Activated CD8-positive, alpha-beta T cell treated with anti-CD3 and anti-CD28 coated beads for 36 hours (primary cell): Measurements from ENCODE around the gene PDE4B. TPM values are rescaled to one million over a fixed set of nuclear protein-coding genes. Genes with fewer than 3 reads are reported as not detected.

ENCODE experiments used
- ATAC-seq: fragments of 200-7000 bp; cut with Tn5 transposase; one replicate; pipeline ENCODE4 v1.10.0; 2021; ENCODE audit warnings: mild to moderate bottlenecking, moderate library complexity
- CTCF ChIA-PET: fragments of 350-600 bp; sonication (Branson Sonifier 250); formaldehyde crosslinking; loops from one replicate; lab custom pipeline; 2021; ENCODE audit warnings: antibody characterized with exemption; lab: Charles Lee
- POLR2A ChIA-PET: fragments of 350-600 bp; sonication (Branson Sonifier 250); formaldehyde crosslinking; loops from one replicate; lab custom pipeline; 2021; ENCODE audit warnings: antibody characterized with exemption; lab: Charles Lee
- DNase-seq: peaks from one replicate; pipeline ENCODE4 v3.0.0-alpha.2; 2020
- H3K27ac Mint-ChIP-seq: one replicate; pipeline ENCODE4 v1.8.0; 2021; ENCODE audit warnings: mild to moderate bottlenecking, mixed read lengths
- H3K27me3 Mint-ChIP-seq: one replicate; pipeline ENCODE4 v1.8.0; 2021; ENCODE audit warnings: mixed read lengths
- H3K36me3 Mint-ChIP-seq: one replicate; pipeline ENCODE4 v1.8.0; 2021; ENCODE audit warnings: low read depth, mixed read lengths
- H3K4me1 Mint-ChIP-seq: one replicate; pipeline ENCODE4 v1.8.0; 2021; ENCODE audit warnings: low read depth, mixed read lengths
- H3K4me3 Mint-ChIP-seq: one replicate; pipeline ENCODE4 v1.8.0; 2021; ENCODE audit warnings: mild to moderate bottlenecking, moderate library complexity, mixed read lengths
- H3K9me3 Mint-ChIP-seq: one replicate; pipeline ENCODE4 v1.8.0; 2021; ENCODE audit warnings: mixed read lengths
- intact Hi-C: fragments of 100-400 bp; cut with micrococcal nuclease; formaldehyde crosslinking; loops from one replicate; pipeline ENCODE4 v1.10.0; 2022
- total RNA-seq, 2 experiments: library from RNA; stranded (reverse); gene quantifications; one replicate each; pipeline ENCODE4 v1.2.3, GENCODE V29; 2021
- TF ChIP-seq, protein P1 (sequence below): fragments of 200-600 bp; IDR thresholded peaks from one replicate; pipeline ENCODE4 v1.8.0; 2022; ENCODE audit warnings: antibody characterized with exemption, mild to moderate bottlenecking

PDE4B gene
- total RNA-seq, 2 experiments from 2014 or later: 32.4 to 33.1 TPM

DNA sequence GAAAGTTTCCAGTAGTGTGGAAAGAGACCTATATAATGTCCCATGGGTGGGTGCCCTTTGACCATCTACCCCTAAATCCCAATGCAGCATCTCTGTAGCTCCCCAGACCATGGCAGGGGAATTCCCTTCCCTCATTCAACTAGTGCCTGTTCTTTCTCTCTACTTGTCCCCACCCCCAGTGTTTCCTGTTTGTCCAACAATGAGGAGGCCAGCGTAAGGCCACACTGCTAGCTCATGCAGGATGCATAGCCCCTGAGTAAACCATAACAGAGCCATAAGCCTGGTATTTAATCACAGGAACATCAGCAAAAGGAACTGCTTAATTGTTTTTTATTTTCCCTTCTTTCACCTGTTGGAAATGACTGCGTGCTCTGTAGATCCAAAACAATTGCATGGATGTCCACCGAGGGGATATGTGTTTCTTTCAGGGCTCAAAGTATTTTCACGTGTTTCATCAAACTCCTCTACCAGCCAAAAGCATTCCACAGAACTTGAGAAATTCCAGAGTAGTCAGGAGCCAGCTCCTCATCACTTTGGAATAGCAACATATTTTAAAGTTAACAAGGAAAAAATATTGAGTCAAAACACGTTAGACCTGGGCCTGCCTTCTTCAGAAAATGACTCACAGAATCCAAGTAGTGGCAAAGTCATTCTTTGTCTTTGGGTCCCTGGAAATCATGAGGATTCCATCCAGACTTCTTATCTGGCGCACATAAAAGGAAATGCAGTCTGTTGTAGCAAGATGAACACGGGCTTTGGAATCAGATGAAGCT lies 578.7 kb downstream of the PDE4B start:
- peaks cover 90% of the 10 kb centered on the region for H3K4me1 Mint-ChIP-seq
- ChIA-PET CTCF (interaction anchor here (1.3 to 10.8 kb wide), 10 partner anchors 10 to 118 kb away, joined by 3 to 101 read pairs (median 10); no protein-coding TSS in a partner anchor), POLR2A (interaction anchor here (0.8 to 4.1 kb wide), 11 partner anchors 10 to 124 kb away, joined by 3 to 21 read pairs (median 4); no protein-coding TSS in a partner anchor)
- intact Hi-C loops: no loop called here
- peak; percentile 12 for ATAC-seq
- peaks cover 68% of the 10 kb centered on the region for H3K36me3 Mint-ChIP-seq
- H3K27ac Mint-ChIP-seq: peak overlapping the region; percentile 93
- peak; percentile 60 for DNase-seq
- TF ChIP-seq, protein P1, sequence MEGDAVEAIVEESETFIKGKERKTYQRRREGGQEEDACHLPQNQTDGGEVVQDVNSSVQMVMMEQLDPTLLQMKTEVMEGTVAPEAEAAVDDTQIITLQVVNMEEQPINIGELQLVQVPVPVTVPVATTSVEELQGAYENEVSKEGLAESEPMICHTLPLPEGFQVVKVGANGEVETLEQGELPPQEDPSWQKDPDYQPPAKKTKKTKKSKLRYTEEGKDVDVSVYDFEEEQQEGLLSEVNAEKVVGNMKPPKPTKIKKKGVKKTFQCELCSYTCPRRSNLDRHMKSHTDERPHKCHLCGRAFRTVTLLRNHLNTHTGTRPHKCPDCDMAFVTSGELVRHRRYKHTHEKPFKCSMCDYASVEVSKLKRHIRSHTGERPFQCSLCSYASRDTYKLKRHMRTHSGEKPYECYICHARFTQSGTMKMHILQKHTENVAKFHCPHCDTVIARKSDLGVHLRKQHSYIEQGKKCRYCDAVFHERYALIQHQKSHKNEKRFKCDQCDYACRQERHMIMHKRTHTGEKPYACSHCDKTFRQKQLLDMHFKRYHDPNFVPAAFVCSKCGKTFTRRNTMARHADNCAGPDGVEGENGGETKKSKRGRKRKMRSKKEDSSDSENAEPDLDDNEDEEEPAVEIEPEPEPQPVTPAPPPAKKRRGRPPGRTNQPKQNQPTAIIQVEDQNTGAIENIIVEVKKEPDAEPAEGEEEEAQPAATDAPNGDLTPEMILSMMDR: no peak
- H3K4me3 Mint-ChIP-seq: peak overlapping the region; percentile 2
- no peaks in the 10 kb centered on the region for H3K27me3 Mint-ChIP-seq
- peaks cover 2% of the 10 kb centered on the region for H3K9me3 Mint-ChIP-seq

DNA sequence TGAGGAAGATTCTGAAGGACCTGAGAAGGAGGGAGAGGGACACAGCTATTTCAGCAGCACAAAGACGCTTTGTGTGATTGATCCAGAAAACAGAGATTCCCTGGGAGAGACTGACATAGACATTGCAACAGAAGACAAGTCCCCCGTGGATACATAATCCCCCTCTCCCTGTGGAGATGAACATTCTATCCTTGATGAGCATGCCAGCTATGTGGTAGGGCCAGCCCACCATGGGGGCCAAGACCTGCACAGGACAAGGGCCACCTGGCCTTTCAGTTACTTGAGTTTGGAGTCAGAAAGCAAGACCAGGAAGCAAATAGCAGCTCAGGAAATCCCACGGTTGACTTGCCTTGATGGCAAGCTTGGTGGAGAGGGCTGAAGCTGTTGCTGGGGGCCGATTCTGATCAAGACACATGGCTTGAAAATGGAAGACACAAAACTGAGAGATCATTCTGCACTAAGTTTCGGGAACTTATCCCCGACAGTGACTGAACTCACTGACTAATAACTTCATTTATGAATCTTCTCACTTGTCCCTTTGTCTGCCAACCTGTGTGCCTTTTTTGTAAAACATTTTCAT lies 579.9 kb downstream of the PDE4B start:
- ChIA-PET CTCF (interaction anchor here (0.9 to 10.8 kb wide), 8 partner anchors 8 to 72 kb away, joined by 3 to 101 read pairs (median 8); no protein-coding TSS in a partner anchor), POLR2A (interaction anchor here (0.7 to 4.1 kb wide), 4 partner anchors 20 to 40 kb away, joined by 3 to 21 read pairs (median 11); no protein-coding TSS in a partner anchor)
- H3K4me1 Mint-ChIP-seq: peaks cover 85% of the 10 kb centered on the region
- intact Hi-C loops: no loop called here
- peaks cover 56% of the 10 kb centered on the region for H3K36me3 Mint-ChIP-seq
- peak overlapping the region; percentile 2 for H3K4me3 Mint-ChIP-seq
- peak overlapping the region; percentile 93 for H3K27ac Mint-ChIP-seq
- ATAC-seq (no peak), DNase-seq (no peak)
- TF ChIP-seq, protein P1: no peak
- H3K27me3 Mint-ChIP-seq: no peaks in the 10 kb centered on the region
- peaks cover 2% of the 10 kb centered on the region for H3K9me3 Mint-ChIP-seq

DNA sequence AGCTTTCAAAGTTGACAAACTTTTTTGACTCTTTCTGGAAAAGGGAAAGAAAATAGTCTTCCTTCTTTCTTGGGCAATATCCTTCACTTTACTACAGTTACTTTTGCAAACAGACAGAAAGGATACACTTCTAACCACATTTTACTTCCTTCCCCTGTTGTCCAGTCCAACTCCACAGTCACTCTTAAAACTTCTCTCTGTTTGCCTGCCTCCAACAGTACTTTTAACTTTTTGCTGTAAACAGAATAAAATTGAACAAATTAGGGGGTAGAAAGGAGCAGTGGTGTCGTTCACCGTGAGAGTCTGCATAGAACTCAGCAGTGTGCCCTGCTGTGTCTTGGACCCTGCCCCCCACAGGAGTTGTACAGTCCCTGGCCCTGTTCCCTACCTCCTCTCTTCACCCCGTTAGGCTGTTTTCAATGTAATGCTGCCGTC lies 580.5 kb downstream of the PDE4B start:
- Mint-ChIP-seq H3K9me3 (peaks cover 2% of the 10 kb centered on the region), H3K36me3 (peaks cover 52% of the 10 kb centered on the region)
- CTCF ChIA-PET: interaction anchor here (0.9 to 10.8 kb wide), 6 partner anchors 9 to 72 kb away, joined by 3 to 101 read pairs (median 22); no protein-coding TSS in a partner anchor

DNA sequence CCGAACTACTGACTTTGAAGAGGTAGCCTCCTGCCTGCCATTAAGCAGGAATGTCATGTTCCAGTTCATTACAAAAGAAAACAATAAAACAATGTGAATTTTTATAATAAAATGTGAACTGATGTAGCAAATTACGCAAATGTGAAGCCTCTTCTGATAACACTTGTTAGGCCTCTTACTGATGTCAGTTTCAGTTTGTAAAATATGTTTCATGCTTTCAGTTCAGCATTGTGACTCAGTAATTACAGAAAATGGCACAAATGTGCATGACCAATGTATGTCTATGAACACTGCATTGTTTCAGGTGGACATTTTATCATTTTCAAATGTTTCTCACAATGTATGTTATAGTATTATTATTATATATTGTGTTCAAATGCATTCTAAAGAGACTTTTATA lies 581.5 kb downstream of the PDE4B start:
- H3K36me3 Mint-ChIP-seq: peaks cover 42% of the 10 kb centered on the region
- no peaks in the 10 kb centered on the region for H3K27me3 Mint-ChIP-seq
- ATAC-seq (peak; percentile 57), DNase-seq (no peak)
- ChIA-PET CTCF (interaction anchor here (1.0 to 4.9 kb wide), 8 partner anchors 9 to 122 kb away, joined by 3 to 32 read pairs (median 5); no protein-coding TSS in a partner anchor), POLR2A (interaction anchor here (1.0 to 1.6 kb wide), 4 partner anchors 9 to 63 kb away, joined by 3 to 5 read pairs (median 4); no protein-coding TSS in a partner anchor)
- H3K27ac Mint-ChIP-seq: peak overlapping the region; percentile 93
- intact Hi-C loops: loop anchor here (1.0 to 2.0 kb wide), 4 partner anchors 43 to 99 kb away; no protein-coding TSS in a partner anchor
- TF ChIP-seq, protein P1: no peak
- H3K9me3 Mint-ChIP-seq: no peaks in the 10 kb centered on the region
- peaks cover 75% of the 10 kb centered on the region for H3K4me1 Mint-ChIP-seq
- H3K4me3 Mint-ChIP-seq: no peak overlapping the region

More for the DNA sequence above, 580.5 kb downstream of the PDE4B start:
- DNase-seq (no peak), ATAC-seq (no peak)
- TF ChIP-seq, protein P1: no peak
- peaks cover 80% of the 10 kb centered on the region for H3K4me1 Mint-ChIP-seq
- H3K4me3 Mint-ChIP-seq: peak overlapping the region; percentile 2
- no peaks in the 10 kb centered on the region for H3K27me3 Mint-ChIP-seq
- POLR2A ChIA-PET: interaction anchor here (0.7 to 4.1 kb wide), 4 partner anchors 20 to 41 kb away, joined by 3 to 21 read pairs (median 11); no protein-coding TSS in a partner anchor
- H3K27ac Mint-ChIP-seq: peak overlapping the region; percentile 93
- intact Hi-C loops: no loop called here
